H9 (cell line): Measurements from ENCODE around the gene MN1. TPM values are rescaled to one million over a fixed set of nuclear protein-coding genes. Genes with fewer than 3 reads are reported as not detected.

Source experiments
- DNase-seq: peaks from one replicate; pipeline ENCODE4 v3.0.0-alpha.2; 2017
- H2AFZ ChIP-seq: one replicate; pipeline ENCODE4 v1.6.1; 2013; ENCODE audit warnings: mild to moderate bottlenecking, low read length, control low read depth, moderate library complexity
- H2AK5ac ChIP-seq: 2 replicates; pipeline ENCODE4 v1.6.1; 2013; ENCODE audit warnings: low read length, control low read depth, mixed read lengths; ENCODE audit not compliant: insufficient read length
- H2BK120ac ChIP-seq: one replicate; pipeline ENCODE4 v1.6.1; 2013; ENCODE audit warnings: low read depth, mild to moderate bottlenecking, low read length, control low read depth, inconsistent platforms; ENCODE audit not compliant: poor library complexity, severe bottlenecking
- H2BK12ac ChIP-seq: 2 replicates; pipeline ENCODE4 v1.6.1; 2013; ENCODE audit warnings: low read length, control low read depth, mixed read lengths, low read depth; ENCODE audit not compliant: insufficient read length
- H2BK15ac ChIP-seq: 2 replicates; pipeline ENCODE4 v1.6.1; 2013; ENCODE audit warnings: low read depth, low read length, control low read depth
- H2BK20ac ChIP-seq: one replicate; pipeline ENCODE4 v1.6.1; 2013; ENCODE audit warnings: low read depth, mild to moderate bottlenecking, low read length, control low read depth, inconsistent platforms; ENCODE audit not compliant: poor library complexity, severe bottlenecking
- H2BK5ac ChIP-seq: 2 replicates; pipeline ENCODE4 v1.6.1; 2013; ENCODE audit warnings: low read length, control low read depth, mixed read lengths; ENCODE audit not compliant: insufficient read length
- H3K14ac ChIP-seq: 2 replicates; pipeline ENCODE4 v1.6.1; 2013; ENCODE audit warnings: low read length, control low read depth; ENCODE audit not compliant: insufficient read depth
- H3K18ac ChIP-seq: 2 replicates; pipeline ENCODE4 v1.6.1; 2013; ENCODE audit warnings: low read depth, mild to moderate bottlenecking, mixed read lengths, low read length, control low read depth; ENCODE audit not compliant: insufficient read length
- H3K23ac ChIP-seq: 2 replicates; pipeline ENCODE4 v1.6.1; 2013; ENCODE audit warnings: low read length, control low read depth, mixed read lengths, low read depth; ENCODE audit not compliant: insufficient read length
- H3K23me2 ChIP-seq: 2 replicates; pipeline ENCODE4 v1.6.1; 2013; ENCODE audit warnings: low read depth, mild to moderate bottlenecking, mixed read lengths, low read length, control low read depth; ENCODE audit not compliant: insufficient read length, poor library complexity, severe bottlenecking
- H3K27ac ChIP-seq: 2 replicates; pipeline ENCODE4 v1.5.1; 2013; ENCODE audit warnings: low read length, control low read depth, mixed read lengths, low read depth; ENCODE audit not compliant: insufficient read length
- H3K27me3 ChIP-seq: 2 replicates; pipeline ENCODE4 v1.6.1; 2013; ENCODE audit warnings: low read length, control low read depth, inconsistent platforms; ENCODE audit not compliant: insufficient read depth
- H3K4ac ChIP-seq: 2 replicates; pipeline ENCODE4 v1.6.1; 2013; ENCODE audit warnings: low read depth, mild to moderate bottlenecking, control low read depth, inconsistent platforms, low read length, moderate library complexity
- H3K4me1 ChIP-seq: 2 replicates; pipeline ENCODE4 v1.6.1; 2013; ENCODE audit warnings: low read length, control low read depth, inconsistent platforms; ENCODE audit not compliant: insufficient read depth
- H3K4me2 ChIP-seq: 2 replicates; pipeline ENCODE4 v1.6.1; 2013; ENCODE audit warnings: low read length, control low read depth, mixed read lengths; ENCODE audit not compliant: insufficient read length, insufficient read depth
- H3K56ac ChIP-seq: 2 replicates; pipeline ENCODE4 v1.6.1; 2013; ENCODE audit warnings: low read depth, mild to moderate bottlenecking, mixed read lengths, low read length, control low read depth; ENCODE audit not compliant: insufficient read length
- H3K79me1 ChIP-seq: 2 replicates; pipeline ENCODE4 v1.6.1; 2013; ENCODE audit warnings: low read depth, mild to moderate bottlenecking, moderate library complexity, low read length, control low read depth, inconsistent platforms; ENCODE audit not compliant: insufficient read depth, poor library complexity, severe bottlenecking
- H3K79me2 ChIP-seq: 2 replicates; pipeline ENCODE4 v1.6.1; 2013; ENCODE audit warnings: low read length, control low read depth, inconsistent platforms; ENCODE audit not compliant: insufficient read depth
- H3K9ac ChIP-seq: 2 replicates; pipeline ENCODE4 v1.6.1; 2013; ENCODE audit warnings: low read length, control low read depth, mixed read lengths; ENCODE audit not compliant: insufficient read length; ENCODE audit errors: extremely low read depth
- H3K9me3 ChIP-seq: one replicate; pipeline ENCODE4 v1.6.1; 2013; ENCODE audit warnings: low read depth, low read length, inconsistent platforms; ENCODE audit not compliant: control insufficient read depth
- H3T11ph ChIP-seq: one replicate; pipeline ENCODE4 v1.6.1; 2013; ENCODE audit warnings: mild to moderate bottlenecking, low read length, control low read depth, inconsistent platforms
- H4K20me1 ChIP-seq: one replicate; pipeline ENCODE4 v1.6.1; 2013; ENCODE audit not compliant: control insufficient read depth, insufficient read length, insufficient read depth
- H4K5ac ChIP-seq: 2 replicates; pipeline ENCODE4 v1.6.1; 2013; ENCODE audit warnings: low read depth, mild to moderate bottlenecking, mixed read lengths, low read length, control low read depth; ENCODE audit not compliant: insufficient read length
- H4K8ac ChIP-seq: replicated peaks from 2 replicates; pipeline ENCODE4 v1.6.1; 2013; ENCODE audit warnings: low read length, control low read depth, mixed read lengths, low read depth; ENCODE audit not compliant: insufficient read length
- H4K91ac ChIP-seq: 2 replicates; pipeline ENCODE4 v1.6.1; 2013; ENCODE audit warnings: low read depth, mild to moderate bottlenecking, moderate library complexity, mixed read lengths, low read length, control low read depth; ENCODE audit not compliant: insufficient read length
- H3K27ac Mint-ChIP-seq, 3 experiments: 2 replicates in 2 of 3; 3 replicates in 1 of 3; pipeline ENCODE4 v1.8.0; 2020 to 2021; ENCODE audit warnings: mixed read lengths in 3 of 3, mild to moderate bottlenecking in 1 of 3, moderate library complexity in 1 of 3
- H3K27me3 Mint-ChIP-seq: 2 replicates; pipeline ENCODE4 v1.8.0; 2021; ENCODE audit warnings: low read depth, mild to moderate bottlenecking, moderate library complexity, mixed read lengths
- H3K36me3 Mint-ChIP-seq, 3 experiments: 2 replicates in 2 of 3; 3 replicates in 1 of 3; pipeline ENCODE4 v1.8.0; 2020 to 2021; ENCODE audit warnings: low read depth in 3 of 3, mixed read lengths in 3 of 3; ENCODE audit not compliant: insufficient read depth in 1 of 3
- H3K4me1 Mint-ChIP-seq, 2 experiments: 2 replicates each; pipeline ENCODE4 v1.8.0; 2020; ENCODE audit warnings: mixed read lengths in 2 of 2
- H3K4me3 Mint-ChIP-seq, 2 experiments: 2 replicates in 1 of 2; 3 replicates in 1 of 2; pipeline ENCODE4 v1.8.0; 2020 to 2021; ENCODE audit warnings: mild to moderate bottlenecking in 2 of 2, mixed read lengths in 2 of 2, moderate library complexity in 1 of 2
- H3K9me3 Mint-ChIP-seq, 2 experiments: 2 replicates in 1 of 2; 3 replicates in 1 of 2; pipeline ENCODE4 v1.8.0; 2020; ENCODE audit warnings: mild to moderate bottlenecking in 2 of 2, mixed read lengths in 2 of 2, moderate library complexity in 1 of 2
- CTCF ChIP-seq: fragments of 200-600 bp; sonication (generic); conservative IDR thresholded peaks from 3 replicates; pipeline ENCODE4 v1.8.0; 2021; ENCODE audit warnings: antibody characterized with exemption, mild to moderate bottlenecking
- WGBS: extraction: QIAGEN DNeasy Blood & Tissue Kit; methylation state at CpG from one replicate; pipeline ENCODE4 v1.1.7; 2013; ENCODE audit warnings: missing lambda C conversion rate, low lambda C conversion rate, mixed read lengths; ENCODE audit not compliant: insufficient read length; ENCODE audit errors: extremely low coverage; 5-methylcytosine and 5-hydroxymethylcytosine counted together
- total RNA-seq: library from RNA; stranded (reverse); gene quantifications from 2 replicates; pipeline ENCODE4 v1.2.1, GENCODE V29; 2021

The MN1 gene
- total RNA-seq, 1 experiment from 2014 or later, result 2.8 TPM

GRCh38 chr22:27777128-27777527 lies 24.4 kb downstream of the MN1 start:
- peaks cover 0 to 8% (median 7%) of the 10 kb centered on the region in 3 experiments; a peak in 6 of 7 replicates for H3K36me3 Mint-ChIP-seq
- WGBS, result no CpG with 5 or more reads among the region's 9 CpGs
- Histone ChIP-seq H2BK20ac (no peak overlapping the region), H3K4me1 (no peaks in the 10 kb centered on the region; the same call in 1 of the 2 replicates), H3K18ac (no peak overlapping the region), H3K4ac (no peak overlapping the region), H3T11ph (no peak overlapping the region), H3K79me2 (no peaks in the 10 kb centered on the region), H2BK5ac (no peak overlapping the region), H2BK12ac (no peak overlapping the region), H4K5ac (no peak overlapping the region), H2BK120ac (no peak overlapping the region), H3K23ac (no peak overlapping the region), H3K79me1 (no peaks in the 10 kb centered on the region), H2AFZ (no peak overlapping the region), H3K56ac (no peak overlapping the region), H2BK15ac (no peak overlapping the region), H4K8ac (no peak overlapping the region), H4K91ac (no peak overlapping the region), H3K27me3 (no peaks in the 10 kb centered on the region), H4K20me1 (no peaks in the 10 kb centered on the region), H2AK5ac (no peak overlapping the region), H3K9me3 (no peaks in the 10 kb centered on the region), H3K23me2 (peaks cover 7% of the 10 kb centered on the region), H3K4me2 (no peak overlapping the region), H3K14ac (no peak overlapping the region), H3K27ac (no peak overlapping the region), H3K9ac (no peak overlapping the region)
- 0 out of 5 replicates have a peak overlapping the region, but pooled peaks of 1 of the 2 experiments have one; percentile 63 for H3K4me3 Mint-ChIP-seq
- H3K27ac Mint-ChIP-seq, result peak overlapping the region in 2 of 3 experiments; percentile 91 to 97; a peak in 4 of 7 replicates
- H3K9me3 Mint-ChIP-seq, result peaks cover 0 to 6% of the 10 kb centered on the region in 2 experiments; a peak in 3 of 5 replicates
- H3K4me1 Mint-ChIP-seq, result peaks cover 42 to 68% of the 10 kb centered on the region in 2 experiments
- DNase-seq, result no peak
- no peak for TF ChIP-seq CTCF
- H3K27me3 Mint-ChIP-seq, result peaks cover 2% of the 10 kb centered on the region; the same call in 1 of the 2 replicates
